Large intestine (tissue), 3 donors: ENCODE data around the gene CELF5. TPM values are rescaled to one million over a fixed set of nuclear protein-coding genes. Genes with fewer than 3 reads are reported as not detected.

Experiments used
- DNase-seq, 2 donors: peaks; one replicate each; pipeline versions ENCODE4 v3.0.0 to v3.0.0-alpha.2; 2013
- H3K27ac ChIP-seq: one replicate; pipeline ENCODE4 v1.5.1; 2013; ENCODE audit warnings: low read length
- H3K27me3 ChIP-seq: 2 replicates; pipeline ENCODE4 v1.6.1; 2013; ENCODE audit warnings: low read length; ENCODE audit not compliant: control insufficient read depth, insufficient read depth
- H3K36me3 ChIP-seq: 2 replicates; pipeline ENCODE4 v1.6.1; 2013; ENCODE audit warnings: low read length; ENCODE audit not compliant: control insufficient read depth, insufficient read depth
- H3K4me1 ChIP-seq: one replicate; pipeline ENCODE4 v1.6.1; 2013; ENCODE audit warnings: low read length; ENCODE audit not compliant: control insufficient read depth, insufficient read depth
- H3K4me3 ChIP-seq: one replicate; pipeline ENCODE4 v1.5.1; 2013; ENCODE audit warnings: low read length
- H3K9me3 ChIP-seq: one replicate; pipeline ENCODE4 v1.6.1; 2013; ENCODE audit warnings: mild to moderate bottlenecking, low read depth, low read length, moderate library complexity; ENCODE audit not compliant: control insufficient read depth
- WGBS: methylation state at CpG from one replicate; pipeline ENCODE4 v1.1.5; 2013; ENCODE audit warnings: low lambda C conversion rate; ENCODE audit not compliant: insufficient coverage; 5-methylcytosine and 5-hydroxymethylcytosine counted together
- polyA plus RNA-seq: library from polyadenylated mRNA; unstranded; fragments of 120-200 nt; gene quantifications from one replicate; pipeline ENCODE4 v1.2.1, GENCODE V29; 2013

Gene CELF5
- polyA plus RNA-seq, 1 donor, result 3.1 TPM

GRCh38 chr19:3274942-3275582, 50.6 kb downstream of the CELF5 start:
- WGBS, result 37% methylated on average over 3 of the region's 19 CpGs
- Histone ChIP-seq H3K36me3 (no peaks in the 10 kb centered on the region), H3K27ac (no peak overlapping the region), H3K9me3 (peaks cover 11% of the 10 kb centered on the region), H3K4me3 (peak overlapping the region; percentile 24), H3K4me1 (no peaks in the 10 kb centered on the region), H3K27me3 (peaks cover 53% of the 10 kb centered on the region)
- no peak for DNase-seq

GRCh38 chr19:3275583-3276340, 51.3 kb downstream of the CELF5 start:
- peak; percentile 62 to 76 for DNase-seq
- H3K27me3 ChIP-seq, result peaks cover 49% of the 10 kb centered on the region
- WGBS, result no CpG with 5 or more reads among the region's 45 CpGs
- H3K9me3 ChIP-seq, result peaks cover 11% of the 10 kb centered on the region
- H3K27ac ChIP-seq, result no peak overlapping the region
- H3K4me1 ChIP-seq, result no peaks in the 10 kb centered on the region
- no peaks in the 10 kb centered on the region for H3K36me3 ChIP-seq
- peak overlapping the region; percentile 24 for H3K4me3 ChIP-seq

- no peak overlapping the region for H3K27ac ChIP-seq
- DNase-seq, result no peak
- peaks cover 11% of the 10 kb centered on the region for H3K9me3 ChIP-seq
These were observed 51.9 kb downstream of the CELF5 start for GRCh38 chr19:3276341-3276799.

GRCh38 chr19:3277649-3278048, 53.2 kb downstream of the CELF5 start:
- Histone ChIP-seq H3K4me3 (no peak overlapping the region), H3K9me3 (peaks cover 11% of the 10 kb centered on the region), H3K4me1 (no peaks in the 10 kb centered on the region), H3K36me3 (no peaks in the 10 kb centered on the region), H3K27ac (no peak overlapping the region), H3K27me3 (peaks cover 47% of the 10 kb centered on the region)
- no peak for DNase-seq
- WGBS, result no CpG with 5 or more reads among the region's 5 CpGs

More at GRCh38 chr19:3276341-3276799, 51.9 kb downstream of the CELF5 start:
- peaks cover 49% of the 10 kb centered on the region for H3K27me3 ChIP-seq
- no CpG with 5 or more reads among the region's 11 CpGs for WGBS
- no peaks in the 10 kb centered on the region for H3K36me3 ChIP-seq
- H3K4me1 ChIP-seq, result no peaks in the 10 kb centered on the region
- no peak overlapping the region for H3K4me3 ChIP-seq

GRCh38 chr19:3278294-3278693, 53.8 kb downstream of the CELF5 start:
- DNase-seq, result no peak
- no peak overlapping the region for H3K27ac ChIP-seq
- no peak overlapping the region for H3K4me3 ChIP-seq
- H3K27me3 ChIP-seq, result peaks cover 41% of the 10 kb centered on the region
- no peaks in the 10 kb centered on the region for H3K36me3 ChIP-seq
- H3K4me1 ChIP-seq, result no peaks in the 10 kb centered on the region
- no CpG with 5 or more reads among the region's 11 CpGs for WGBS
- peaks cover 5% of the 10 kb centered on the region for H3K9me3 ChIP-seq

GRCh38 chr19:3278749-3279148, 54.3 kb downstream of the CELF5 start:
- H3K9me3 ChIP-seq, result peaks cover under 1% of the 10 kb centered on the region
- no peaks in the 10 kb centered on the region for H3K36me3 ChIP-seq
- 82% methylated on average over 2 of the region's 5 CpGs for WGBS
- no peak overlapping the region for H3K4me3 ChIP-seq
- no peak for DNase-seq
- no peaks in the 10 kb centered on the region for H3K4me1 ChIP-seq
- H3K27me3 ChIP-seq, result peaks cover 37% of the 10 kb centered on the region
- no peak overlapping the region for H3K27ac ChIP-seq

- no peaks in the 10 kb centered on the region for H3K36me3 ChIP-seq
- no peak for DNase-seq
- H3K4me1 ChIP-seq, result peaks cover 3% of the 10 kb centered on the region
- no peaks in the 10 kb centered on the region for H3K9me3 ChIP-seq
- no peak overlapping the region for H3K27ac ChIP-seq
- no CpG with 5 or more reads among the region's 7 CpGs for WGBS
- H3K4me3 ChIP-seq, result no peak overlapping the region
- peaks cover 31% of the 10 kb centered on the region for H3K27me3 ChIP-seq
These were observed 54.8 kb downstream of the CELF5 start for GRCh38 chr19:3279306-3279705.

GRCh38 chr19:3281026-3281425, 56.6 kb downstream of the CELF5 start:
- no peak for DNase-seq
- WGBS, result 85% methylated on average over 4 of the region's 21 CpGs
- H3K27ac ChIP-seq, result no peak overlapping the region
- H3K27me3 ChIP-seq, result peaks cover 16% of the 10 kb centered on the region
- H3K9me3 ChIP-seq, result no peaks in the 10 kb centered on the region
- no peak overlapping the region for H3K4me3 ChIP-seq
- H3K4me1 ChIP-seq, result peaks cover 6% of the 10 kb centered on the region
- no peaks in the 10 kb centered on the region for H3K36me3 ChIP-seq

- DNase-seq, result no peak
- H3K4me3 ChIP-seq, result no peak overlapping the region
- no CpG with 5 or more reads among the region's 14 CpGs for WGBS
- no peaks in the 10 kb centered on the region for H3K9me3 ChIP-seq
- H3K27me3 ChIP-seq, result peaks cover 16% of the 10 kb centered on the region
- no peaks in the 10 kb centered on the region for H3K36me3 ChIP-seq
- H3K4me1 ChIP-seq, result peaks cover 6% of the 10 kb centered on the region
- no peak overlapping the region for H3K27ac ChIP-seq
These were observed 57.7 kb downstream of the CELF5 start for GRCh38 chr19:3282155-3282554.

- peaks cover 6% of the 10 kb centered on the region for H3K4me1 ChIP-seq
- DNase-seq, result no peak
- no peak overlapping the region for H3K4me3 ChIP-seq
- no CpG with 5 or more reads among the region's 6 CpGs for WGBS
- H3K27ac ChIP-seq, result no peak overlapping the region
- no peaks in the 10 kb centered on the region for H3K36me3 ChIP-seq
- H3K9me3 ChIP-seq, result no peaks in the 10 kb centered on the region
- H3K27me3 ChIP-seq, result peaks cover 16% of the 10 kb centered on the region
These were observed 58.1 kb downstream of the CELF5 start for GRCh38 chr19:3282564-3282963.
